ENCODE measurements around the gene ZNRF1. TPM values are rescaled to one million over a fixed set of nuclear protein-coding genes. Genes with fewer than 3 reads are reported as not detected.
A peak's percentile ranks its signal among the peaks of the same experiment; 100 is the strongest.
"Not testable (repeated sequence)": the region's sequence is repeated elsewhere in the genome, so short reads cannot be mapped to it uniquely, and the experiment has no call there.

ZNRF1 gene
- total RNA-seq, 1 donor = 19.9 TPM

DNA sequence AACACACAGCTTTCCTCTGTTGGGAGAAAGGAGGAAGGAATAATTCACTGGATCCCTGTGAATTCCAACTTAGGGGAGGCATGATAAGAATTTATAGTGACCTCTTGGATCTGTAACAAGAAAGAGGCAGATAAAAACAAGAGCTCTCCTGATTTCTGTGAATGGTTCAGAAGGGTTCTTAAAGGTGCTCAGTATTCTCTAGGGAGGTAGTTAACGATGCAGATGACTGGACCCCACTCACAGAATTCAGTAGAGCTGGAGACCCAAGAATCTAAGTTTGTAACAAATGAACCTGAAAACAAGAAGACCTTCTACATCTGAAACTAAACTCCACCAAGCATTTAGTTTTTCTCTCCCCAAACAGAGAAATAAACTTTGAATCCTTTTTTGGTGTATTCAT is 8.6 kb downstream of the ZNRF1 start:
- H3K4me1 ChIP-seq (ENCODE audit: insufficient read depth, low read length) = peaks cover 20% of the 10 kb centered on the region
- no peak overlapping the region for H3K4me3 ChIP-seq (ENCODE audit: insufficient read depth, low read length)
- H3K9me3 ChIP-seq (ENCODE audit: low read depth, low read length) = no peaks in the 10 kb centered on the region
- peaks cover 40% of the 10 kb centered on the region for H4K20me1 ChIP-seq (ENCODE audit: insufficient read depth, low read length)
- peaks cover 79% of the 10 kb centered on the region for H3K79me2 ChIP-seq (ENCODE audit: insufficient read depth, low read length)
- no peaks in the 10 kb centered on the region for H3K27me3 ChIP-seq (ENCODE audit: insufficient read depth, low read length)
- H3K4me2 ChIP-seq (ENCODE audit: insufficient read depth, low read length) = no peak overlapping the region
- H2AFZ ChIP-seq (ENCODE audit: low read length) = no peak overlapping the region
- no peak overlapping the region for H3K27ac ChIP-seq (ENCODE audit: low read depth, low read length)
- no peak for DNase-seq (ENCODE audit: insufficient read length, low spot score, missing footprints)
- H3K36me3 ChIP-seq (ENCODE audit: insufficient read depth, low read length) = no peaks in the 10 kb centered on the region
- no peak for TF ChIP-seq CTCF (IDR thresholded peaks at IDR 0.05; ENCODE audit: extremely low read depth, low read depth, low read length)

DNA sequence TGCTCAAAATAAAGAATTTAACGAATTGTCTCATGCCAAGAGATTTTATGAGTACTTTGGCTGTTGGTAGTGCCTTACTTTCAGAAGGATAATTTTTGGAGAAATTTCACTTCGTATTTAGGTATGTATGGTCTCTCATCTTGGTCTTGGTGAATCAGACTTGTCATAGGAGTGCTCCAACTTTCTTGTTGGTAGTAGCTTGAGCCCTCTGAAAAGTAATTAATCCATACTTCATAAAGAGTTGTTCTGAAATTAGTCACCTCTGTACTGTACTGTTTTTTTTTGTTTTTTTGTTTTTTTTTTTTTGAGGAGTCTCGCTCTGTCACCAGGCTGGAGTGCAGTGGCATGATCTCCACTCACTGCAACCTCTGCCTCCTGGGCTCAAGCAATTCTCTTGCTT is 11.6 kb downstream of the ZNRF1 start:
- H3K79me2 ChIP-seq (ENCODE audit: insufficient read depth, low read length) = peaks cover 77% of the 10 kb centered on the region
- H3K36me3 ChIP-seq (ENCODE audit: insufficient read depth, low read length) = no peaks in the 10 kb centered on the region
- no peaks in the 10 kb centered on the region for H3K9me3 ChIP-seq (ENCODE audit: low read depth, low read length)
- H3K27me3 ChIP-seq (ENCODE audit: insufficient read depth, low read length) = no peaks in the 10 kb centered on the region
- H3K4me3 ChIP-seq (ENCODE audit: insufficient read depth, low read length) = no peak overlapping the region
- no peak for DNase-seq (ENCODE audit: insufficient read length, low spot score, missing footprints)
- H3K27ac ChIP-seq (ENCODE audit: low read depth, low read length) = no peak overlapping the region
- no peak overlapping the region for H3K4me2 ChIP-seq (ENCODE audit: insufficient read depth, low read length)
- no peak overlapping the region for H2AFZ ChIP-seq (ENCODE audit: low read length)
- H4K20me1 ChIP-seq (ENCODE audit: insufficient read depth, low read length) = peaks cover 18% of the 10 kb centered on the region
- TF ChIP-seq CTCF (IDR thresholded peaks at IDR 0.05; ENCODE audit: extremely low read depth, low read depth, low read length) = no peak
- H3K4me1 ChIP-seq (ENCODE audit: insufficient read depth, low read length) = peaks cover 25% of the 10 kb centered on the region

- no peaks in the 10 kb centered on the region for H3K9me3 ChIP-seq (ENCODE audit: low read depth, low read length)
- peaks cover 25% of the 10 kb centered on the region for H3K4me1 ChIP-seq (ENCODE audit: insufficient read depth, low read length)
- H2AFZ ChIP-seq (ENCODE audit: low read length) = no peak overlapping the region
- peak overlapping the region; percentile 69 for H3K4me2 ChIP-seq (ENCODE audit: insufficient read depth, low read length)
- H3K36me3 ChIP-seq (ENCODE audit: insufficient read depth, low read length) = no peaks in the 10 kb centered on the region
- no peak overlapping the region for H3K4me3 ChIP-seq (ENCODE audit: insufficient read depth, low read length)
- peak overlapping the region; percentile 81 for H3K27ac ChIP-seq (ENCODE audit: low read depth, low read length)
- TF ChIP-seq CTCF (IDR thresholded peaks at IDR 0.05; ENCODE audit: extremely low read depth, low read depth, low read length) = no peak
- H4K20me1 ChIP-seq (ENCODE audit: insufficient read depth, low read length) = peaks cover 7% of the 10 kb centered on the region
- no peaks in the 10 kb centered on the region for H3K27me3 ChIP-seq (ENCODE audit: insufficient read depth, low read length)
- H3K79me2 ChIP-seq (ENCODE audit: insufficient read depth, low read length) = peaks cover 76% of the 10 kb centered on the region
- DNase-seq (ENCODE audit: insufficient read length, low spot score, missing footprints) = peak; percentile 86
Observed at GRCh38 chr16:75011634-75012307, 12.9 kb downstream of the ZNRF1 start.

DNA sequence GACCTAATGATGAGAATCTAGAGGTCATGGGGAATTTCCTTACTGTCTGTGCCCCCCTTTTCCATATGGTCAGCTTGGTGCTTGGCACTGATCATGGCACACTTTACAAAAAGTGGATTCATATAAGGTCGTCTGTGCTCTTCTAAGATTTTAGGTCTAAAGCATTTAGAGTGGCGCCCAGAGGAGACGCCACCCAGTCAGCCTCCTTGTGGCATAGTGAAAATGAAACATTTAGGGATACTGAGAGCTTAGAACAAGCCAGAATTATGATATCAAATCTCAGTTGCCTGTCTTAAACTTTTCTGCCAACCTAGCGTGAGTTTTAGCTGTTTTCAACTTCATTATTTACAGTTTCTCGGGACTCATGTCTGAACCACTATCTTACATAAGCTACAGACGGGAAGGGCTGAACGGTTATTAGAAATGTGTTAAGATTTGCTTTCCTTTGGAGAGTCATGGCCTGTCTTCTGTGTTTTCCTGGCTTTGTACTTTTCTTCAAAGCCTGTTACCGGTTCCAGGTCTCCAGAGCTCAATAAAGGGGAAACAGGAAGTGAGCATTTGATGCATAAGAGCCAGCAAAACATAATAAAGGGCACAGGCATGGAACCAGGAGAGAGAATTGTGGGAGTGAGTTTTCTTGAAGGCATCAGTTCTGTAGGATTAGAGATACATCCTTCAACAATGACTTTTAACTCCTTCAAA is 13.7 kb downstream of the ZNRF1 start:
- Histone ChIP-seq H3K4me1 (ENCODE audit: insufficient read depth, low read length) (peaks cover 25% of the 10 kb centered on the region), H3K27me3 (ENCODE audit: insufficient read depth, low read length) (no peaks in the 10 kb centered on the region), H3K27ac (ENCODE audit: low read depth, low read length) (peak overlapping the region; percentile 81), H2AFZ (ENCODE audit: low read length) (peak overlapping the region; percentile 32), H3K9me3 (ENCODE audit: low read depth, low read length) (no peaks in the 10 kb centered on the region), H3K4me3 (ENCODE audit: insufficient read depth, low read length) (no peak overlapping the region), H3K79me2 (ENCODE audit: insufficient read depth, low read length) (peaks cover 74% of the 10 kb centered on the region), H4K20me1 (ENCODE audit: insufficient read depth, low read length) (peaks cover 6% of the 10 kb centered on the region), H3K4me2 (ENCODE audit: insufficient read depth, low read length) (peak overlapping the region; percentile 69), H3K36me3 (ENCODE audit: insufficient read depth, low read length) (no peaks in the 10 kb centered on the region)
- TF ChIP-seq CTCF (IDR thresholded peaks at IDR 0.05; ENCODE audit: extremely low read depth, low read depth, low read length) = no peak
- no peak for DNase-seq (ENCODE audit: insufficient read length, low spot score, missing footprints)

DNA sequence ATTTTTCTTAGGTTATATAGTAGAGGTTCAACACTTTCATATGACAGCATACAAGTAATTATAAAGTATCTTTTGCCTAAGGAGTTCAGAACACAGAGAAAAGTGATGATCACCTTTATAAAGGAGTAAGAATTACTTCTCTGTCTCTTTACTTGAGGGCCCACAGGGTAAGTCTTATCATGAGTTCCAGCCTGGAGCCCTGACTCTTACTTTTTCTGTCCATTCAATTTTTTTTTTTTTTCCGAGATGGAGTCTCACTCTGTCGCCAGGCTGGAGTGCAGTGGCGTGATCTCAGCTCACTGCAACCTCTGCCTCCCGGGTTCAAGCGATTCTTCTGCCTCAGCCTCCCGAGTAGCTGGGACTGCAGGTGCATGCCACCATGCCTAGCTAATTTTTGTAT is 14.3 kb downstream of the ZNRF1 start:
- not testable (repeated sequence) for H3K27me3 ChIP-seq (ENCODE audit: insufficient read depth, low read length); H3K9me3 ChIP-seq (ENCODE audit: low read depth, low read length); H3K4me2 ChIP-seq (ENCODE audit: insufficient read depth, low read length); H3K4me3 ChIP-seq (ENCODE audit: insufficient read depth, low read length); H4K20me1 ChIP-seq (ENCODE audit: insufficient read depth, low read length); DNase-seq (ENCODE audit: insufficient read length, low spot score, missing footprints); H3K36me3 ChIP-seq (ENCODE audit: insufficient read depth, low read length); H2AFZ ChIP-seq (ENCODE audit: low read length)
- peak overlapping the region; percentile 81 for H3K27ac ChIP-seq (ENCODE audit: low read depth, low read length)
- peaks cover 75% of the 10 kb centered on the region for H3K79me2 ChIP-seq (ENCODE audit: insufficient read depth, low read length)
- H3K4me1 ChIP-seq (ENCODE audit: insufficient read depth, low read length) = peaks cover 25% of the 10 kb centered on the region
